COR-L47 (cell line): ENCODE results near the gene EEPD1.
"Not testable (repeated sequence)": the region's sequence is repeated elsewhere in the genome, so short reads cannot be mapped to it uniquely, and the experiment has no call there.

Experiments used
- DNase-seq: peaks from one replicate; lab custom pipeline; 2025; lab: John Stamatoyannopoulos, UW

Gene EEPD1

GRCh38 chr7:36216063-36216684 is 63.1 kb downstream of the EEPD1 start:
- DNase-seq, result no peak

- no peak for DNase-seq
Observed at GRCh38 chr7:36217211-36217960, 64.3 kb downstream of the EEPD1 start.

- DNase-seq, result no peak
Observed at GRCh38 chr7:36217961-36218284, 64.9 kb downstream of the EEPD1 start.

GRCh38 chr7:36219429-36219828 is 66.4 kb downstream of the EEPD1 start:
- no peak for DNase-seq

- DNase-seq, result no peak
Observed at GRCh38 chr7:36223851-36224250, 70.8 kb downstream of the EEPD1 start.

GRCh38 chr7:36224934-36225858 is 72.1 kb downstream of the EEPD1 start:
- DNase-seq, result no peak

- DNase-seq, result no peak
Observed at GRCh38 chr7:36226151-36226550, 73.1 kb downstream of the EEPD1 start.

GRCh38 chr7:36227223-36227622 is 74.2 kb downstream of the EEPD1 start:
- no peak for DNase-seq

- DNase-seq, result no peak
Observed at GRCh38 chr7:36228039-36228438, 75.0 kb downstream of the EEPD1 start.

- DNase-seq, result no peak
Observed at GRCh38 chr7:36231406-36231805, 78.4 kb downstream of the EEPD1 start.

GRCh38 chr7:36232555-36232954 is 79.5 kb downstream of the EEPD1 start:
- no peak for DNase-seq

GRCh38 chr7:36232971-36233550 is 80.0 kb downstream of the EEPD1 start:
- no peak for DNase-seq

- DNase-seq, result no peak
Observed at GRCh38 chr7:36236073-36236472, 83.0 kb downstream of the EEPD1 start.

- DNase-seq, result no peak
Observed at GRCh38 chr7:36238138-36238537, 85.1 kb downstream of the EEPD1 start.

- not testable (repeated sequence) for DNase-seq
Observed at GRCh38 chr7:36243356-36243755, 90.3 kb downstream of the EEPD1 start.

- DNase-seq, result not testable (repeated sequence)
Observed at GRCh38 chr7:36244001-36244400, 90.9 kb downstream of the EEPD1 start.

- no peak for DNase-seq
Observed at GRCh38 chr7:36244429-36244828, 91.4 kb downstream of the EEPD1 start.

GRCh38 chr7:36245684-36246299 is 92.7 kb downstream of the EEPD1 start:
- DNase-seq, result no peak

- DNase-seq, result no peak
Observed at GRCh38 chr7:36249091-36249490, 96.0 kb downstream of the EEPD1 start.

- DNase-seq, result no peak
Observed at GRCh38 chr7:36253699-36254098, 100.6 kb downstream of the EEPD1 start.

GRCh38 chr7:36258510-36259259 is 105.6 kb downstream of the EEPD1 start:
- DNase-seq, result peak; percentile 84
